Measurements from ENCODE around the gene EYA3.

The EYA3 gene

DNA sequence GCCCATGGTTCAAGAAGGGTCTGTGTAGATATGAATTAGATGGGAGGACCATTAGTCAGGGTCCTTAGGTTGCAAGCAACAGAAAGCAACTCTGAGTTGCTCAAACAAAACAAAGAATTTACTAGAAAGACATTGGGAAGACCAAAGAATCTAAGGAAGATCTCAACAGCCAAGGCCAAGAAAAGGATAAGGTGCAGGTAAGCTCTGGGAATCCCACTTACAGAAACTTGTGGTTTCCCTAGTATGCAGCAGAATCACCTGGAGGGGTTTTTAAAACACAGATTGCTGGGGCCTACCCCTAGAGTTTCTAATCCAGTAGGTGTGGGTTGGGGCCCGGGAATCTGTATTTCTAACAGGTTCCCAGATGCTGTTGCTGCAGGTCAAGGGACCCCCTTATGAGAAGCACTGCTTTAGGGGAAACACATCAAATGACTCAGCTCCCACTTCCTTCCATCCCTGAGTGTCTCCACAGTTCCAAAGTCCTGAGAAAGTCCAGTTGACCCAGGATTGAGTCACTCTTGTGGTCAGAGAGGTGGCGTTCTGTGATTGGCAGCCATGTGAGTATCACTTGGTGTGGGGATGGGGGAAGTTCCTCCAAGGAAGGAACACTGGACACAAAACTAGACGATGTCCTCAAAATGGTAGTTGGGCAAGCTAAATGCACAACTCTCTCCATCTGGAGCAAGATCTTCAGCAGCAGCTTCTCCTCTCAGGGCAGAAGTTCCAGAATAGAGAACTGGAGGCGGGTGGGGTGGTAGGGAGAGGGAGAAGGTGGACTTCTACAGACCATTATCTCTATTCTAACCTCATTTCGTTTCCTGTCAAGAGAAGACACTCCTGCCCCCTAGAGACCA lies 24.2 kb upstream of the EYA3 start:
- DNase-seq = peak; percentile 83

DNA sequence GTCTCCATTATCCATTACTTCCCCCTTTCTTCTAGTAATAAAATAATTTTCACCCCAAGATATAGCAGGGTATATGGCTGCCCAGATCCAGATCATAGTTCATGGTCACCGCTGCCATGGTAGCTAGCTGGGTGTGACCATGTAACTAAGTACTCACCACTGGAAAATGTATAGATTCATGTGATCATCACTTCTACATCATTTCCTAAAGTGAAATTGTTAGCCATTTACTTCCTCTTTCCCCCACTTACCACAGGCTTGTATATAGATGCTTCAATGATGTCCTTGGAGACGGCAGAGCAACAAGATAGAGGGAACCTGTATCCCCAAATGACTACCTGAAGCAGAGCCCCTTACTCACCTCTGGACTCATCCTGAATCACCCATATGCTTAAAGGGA lies 22.7 kb upstream of the EYA3 start:
- DNase-seq = peak; percentile 77

DNA sequence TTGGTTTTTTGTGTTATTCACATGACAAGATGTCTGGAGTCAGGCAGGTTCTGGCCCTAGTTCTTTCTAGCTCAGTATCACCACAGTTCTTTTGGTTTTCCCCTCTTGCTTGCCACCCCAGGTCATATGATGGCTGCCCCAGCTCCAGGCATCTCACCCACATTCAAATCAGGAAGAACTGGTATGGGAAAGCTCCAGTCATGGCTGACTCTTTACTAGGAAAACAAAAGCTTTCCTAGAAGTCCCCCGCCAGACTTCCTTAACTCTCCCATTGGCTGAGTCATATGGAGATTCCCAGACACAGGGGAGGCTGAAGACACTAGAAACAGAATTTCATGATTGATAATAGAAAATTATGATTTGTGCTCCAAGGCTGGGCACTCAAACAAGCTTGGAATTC lies 22.1 kb upstream of the EYA3 start:
- no peak for DNase-seq

GRCh38 chr1:28109639-28110038 lies 21.2 kb upstream of the EYA3 start:
- DNase-seq = no peak

- no peak for DNase-seq
Observed at GRCh38 chr1:28108001-28108400, 19.6 kb upstream of the EYA3 start.

DNA sequence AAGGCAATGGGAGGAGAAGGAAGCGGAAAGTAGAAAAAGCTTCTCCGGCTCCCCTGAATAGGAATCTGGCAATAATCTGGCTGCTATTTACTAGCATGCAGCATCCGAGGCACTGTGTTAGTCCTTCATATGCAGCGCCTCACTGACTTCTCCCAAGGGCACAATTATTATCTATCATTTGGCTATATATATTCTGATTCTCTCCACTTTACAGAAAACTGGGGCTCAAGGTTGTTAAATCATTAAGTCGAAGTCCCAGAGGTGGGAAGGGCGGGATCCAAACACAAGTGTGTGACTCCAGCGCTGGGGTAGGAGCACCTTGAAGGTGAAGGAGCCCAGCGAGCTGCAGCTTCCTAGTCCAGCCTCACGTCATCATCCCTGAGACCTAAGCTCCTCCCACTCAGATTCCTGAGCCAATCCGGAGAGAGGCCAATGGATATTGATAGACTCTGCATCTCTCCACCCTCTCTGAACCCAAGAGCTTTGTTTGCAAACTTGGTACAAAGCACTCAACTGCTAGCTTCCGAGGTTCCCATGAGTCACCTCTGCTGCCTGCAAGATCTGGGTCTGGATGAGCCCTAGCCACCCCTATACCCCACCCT lies 16.6 kb upstream of the EYA3 start:
- DNase-seq = no peak

DNA sequence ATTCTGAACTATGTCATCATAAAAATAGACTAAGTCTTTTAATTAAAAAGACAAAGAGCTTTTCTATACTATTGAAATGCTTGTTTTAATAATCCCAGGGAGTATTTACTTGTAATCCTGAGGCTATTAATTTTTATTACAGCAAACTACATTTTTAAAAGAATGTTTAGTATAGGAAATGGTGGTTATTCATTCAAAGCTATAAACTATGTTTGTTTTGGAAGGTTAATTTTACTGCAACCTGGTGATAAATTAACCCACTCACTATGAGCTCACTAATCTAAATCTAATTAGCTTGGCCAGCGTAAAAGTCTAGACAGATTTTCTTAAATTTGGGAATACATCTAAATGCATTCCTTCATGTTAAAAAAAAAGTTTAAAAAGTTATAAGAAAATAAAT lies 13.8 kb upstream of the EYA3 start:
- no peak for DNase-seq

GRCh38 chr1:28099050-28099769 lies 10.8 kb upstream of the EYA3 start:
- no peak for DNase-seq

DNA sequence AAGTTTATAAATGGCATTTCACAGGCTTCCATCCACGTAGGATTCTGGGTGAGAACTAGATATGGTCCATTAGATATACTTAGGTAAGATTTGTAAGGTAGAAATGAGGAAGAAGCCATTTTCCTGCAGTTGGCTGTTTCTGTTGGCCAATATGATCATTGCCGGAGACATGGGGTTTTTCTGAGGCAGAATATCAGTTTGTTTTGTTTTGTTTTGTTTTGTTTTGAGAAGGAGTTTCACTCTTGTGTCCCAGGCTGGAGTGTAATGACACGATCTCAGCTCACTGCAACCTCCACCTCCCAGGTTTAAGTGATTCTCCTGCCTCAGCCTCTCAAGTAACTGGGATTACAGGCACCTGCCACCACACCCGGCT lies 8.7 kb upstream of the EYA3 start:
- no peak for DNase-seq

- DNase-seq = no peak
Observed at GRCh38 chr1:28096210-28097099, 8.0 kb upstream of the EYA3 start.

- peak; percentile 71 for DNase-seq
Observed at GRCh38 chr1:28091043-28091781, 2.8 kb upstream of the EYA3 start.

DNA sequence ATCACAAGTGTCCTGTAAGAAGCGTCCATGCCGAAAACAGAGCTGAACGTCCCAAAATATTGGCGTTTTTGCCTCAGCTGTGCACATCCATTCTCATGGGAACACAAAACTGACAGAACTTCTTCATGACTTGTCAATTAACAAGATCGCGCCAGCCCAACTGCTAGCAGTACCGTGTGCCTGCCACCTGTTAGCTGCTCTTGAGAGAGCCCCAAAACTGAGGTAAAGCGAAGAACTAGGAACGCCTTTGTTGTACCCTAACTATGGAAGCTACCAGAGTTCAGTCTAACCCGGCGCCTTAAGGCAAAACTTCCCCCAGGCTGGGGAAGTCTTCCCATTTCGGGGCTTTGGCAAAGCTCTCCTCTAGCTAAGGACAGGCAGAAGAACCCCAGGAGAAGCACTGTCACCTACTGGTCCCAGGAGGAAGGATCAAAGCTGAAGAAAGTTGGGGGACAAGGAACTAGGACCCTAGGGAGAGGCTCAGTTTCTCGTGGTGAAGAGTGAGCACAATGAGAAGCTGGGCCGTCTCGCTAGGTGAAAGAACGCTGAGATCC lies 719 bp downstream of the EYA3 start:
- DNase-seq = no peak

GRCh38 chr1:28086651-28087050 lies 1.8 kb downstream of the EYA3 start:
- DNase-seq = no peak

DNA sequence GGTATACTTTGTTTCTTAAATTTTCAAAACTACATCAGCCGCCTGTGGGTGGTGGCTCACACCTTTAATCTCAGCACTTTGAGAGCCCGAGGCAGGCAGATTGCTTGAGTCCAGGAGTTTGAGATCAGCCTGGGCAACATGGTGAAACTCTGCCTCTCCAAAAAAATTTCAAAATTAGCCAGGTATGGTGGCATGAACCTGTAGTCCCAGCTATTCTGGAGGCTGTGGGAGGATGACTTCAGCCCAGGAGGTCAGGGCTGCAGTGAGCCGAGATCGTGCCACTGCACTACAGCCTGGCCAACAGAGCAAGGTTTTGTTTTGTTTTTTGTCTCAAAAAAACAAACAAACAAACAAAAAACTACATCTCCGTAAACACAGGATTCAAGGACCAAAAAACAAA lies 3.3 kb downstream of the EYA3 start:
- no peak for DNase-seq

DNA sequence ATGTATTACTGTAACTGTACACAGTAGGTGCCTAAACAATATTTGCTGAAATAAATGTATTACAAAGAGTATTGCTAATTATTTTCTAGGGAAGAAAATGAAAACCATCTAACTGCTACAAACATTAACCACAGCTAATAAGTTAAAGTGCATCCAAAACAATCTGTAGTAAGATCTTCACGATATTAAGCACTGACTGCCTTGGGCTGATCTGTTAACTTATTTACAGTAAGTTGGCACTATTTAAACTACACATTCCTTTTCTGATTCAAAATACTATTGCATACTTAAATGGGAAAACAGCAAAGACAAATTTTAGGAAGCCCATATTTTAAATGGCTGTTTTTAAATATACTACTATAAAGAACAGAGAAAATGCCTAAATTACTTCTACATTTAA lies 4.5 kb downstream of the EYA3 start:
- no peak for DNase-seq

GRCh38 chr1:28078680-28079626 lies 9.5 kb downstream of the EYA3 start:
- no peak for DNase-seq

DNA sequence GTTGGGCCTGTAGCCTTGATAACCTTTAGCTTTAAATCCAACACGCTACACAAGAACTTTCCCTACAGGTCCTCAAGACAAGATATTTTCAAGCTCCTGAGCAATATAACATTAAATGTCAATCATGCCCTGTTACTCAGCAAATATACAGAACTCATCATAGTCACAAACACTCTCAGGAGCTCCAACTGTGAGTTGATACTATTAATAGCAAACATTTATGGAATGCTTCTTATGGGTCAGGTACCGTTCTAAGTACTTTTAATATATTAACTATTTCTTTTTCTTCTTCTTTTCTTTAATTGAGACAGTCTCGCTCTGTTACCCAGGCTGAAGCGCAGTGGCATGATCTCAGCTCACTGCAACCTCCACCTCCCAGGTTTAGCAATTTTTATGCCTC lies 10.1 kb downstream of the EYA3 start:
- DNase-seq = no peak

GRCh38 chr1:28074892-28075511 lies 13.4 kb downstream of the EYA3 start:
- no peak for DNase-seq

GRCh38 chr1:28073867-28074266 lies 14.5 kb downstream of the EYA3 start:
- DNase-seq = no peak

DNA sequence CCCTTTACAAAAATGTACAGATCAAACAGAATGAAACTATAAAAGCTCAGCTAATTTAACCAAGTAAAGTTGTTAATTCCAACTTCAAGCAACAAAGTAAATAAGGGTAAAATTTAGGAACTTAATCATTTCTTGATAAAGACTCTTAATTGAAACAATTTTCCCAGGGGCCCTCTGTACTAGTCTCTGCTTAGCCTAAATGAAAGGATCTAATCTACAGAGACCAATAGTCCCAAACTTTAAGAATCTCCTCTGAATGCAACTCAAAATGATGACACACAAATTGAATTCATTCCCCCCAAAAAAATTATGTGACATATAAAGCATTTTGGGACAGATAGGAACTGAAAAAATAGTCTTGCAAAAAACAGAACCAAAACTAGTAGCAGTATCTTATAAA lies 16.6 kb downstream of the EYA3 start:
- DNase-seq = no peak

Measured in CD4-positive, alpha-beta T cell treated with Interleukin-15 for 1 hour (primary cell).